Measurements from ENCODE around the gene CFLAR. TPM values are rescaled to one million over a fixed set of nuclear protein-coding genes. Genes with fewer than 3 reads are reported as not detected.

The CFLAR gene
- total RNA-seq, 1 donor from 2014 or later, result 16.7 TPM

- peaks cover 24% of the 10 kb centered on the region for H3K27me3 Mint-ChIP-seq (ENCODE audit: low read depth)
- H3K9me3 Mint-ChIP-seq, result no peaks in the 10 kb centered on the region
- H3K36me3 Mint-ChIP-seq (ENCODE audit: low read depth), result no peaks in the 10 kb centered on the region
- no peak for TF ChIP-seq CTCF (conservative IDR thresholded peaks at IDR 0.05)
- no peaks in the 10 kb centered on the region for H3K4me1 Mint-ChIP-seq
- no peak for DNase-seq (ENCODE audit: low read depth, low spot score)
- no peak overlapping the region for H3K4me3 Mint-ChIP-seq
- no peak overlapping the region for H3K27ac Mint-ChIP-seq (ENCODE audit: unreplicated experiment)
Measured at GRCh38 chr2:201172279-201172678, 56.3 kb downstream of the CFLAR start.

- Mint-ChIP-seq H3K27me3 (ENCODE audit: low read depth) (peaks cover 12% of the 10 kb centered on the region), H3K36me3 (ENCODE audit: low read depth) (no peaks in the 10 kb centered on the region)
Measured at GRCh38 chr2:201174687-201175086, 58.7 kb downstream of the CFLAR start.

GRCh38 chr2:201176081-201176481 lies 60.1 kb downstream of the CFLAR start:
- H3K9me3 Mint-ChIP-seq, result no peaks in the 10 kb centered on the region
- peaks cover 2% of the 10 kb centered on the region for H3K27me3 Mint-ChIP-seq (ENCODE audit: low read depth)
- no peak for TF ChIP-seq CTCF (conservative IDR thresholded peaks at IDR 0.05)
- no peaks in the 10 kb centered on the region for H3K4me1 Mint-ChIP-seq
- H3K36me3 Mint-ChIP-seq (ENCODE audit: low read depth), result no peaks in the 10 kb centered on the region
- H3K27ac Mint-ChIP-seq (ENCODE audit: unreplicated experiment), result no peak overlapping the region
- no peak for DNase-seq (ENCODE audit: low read depth, low spot score)
- H3K4me3 Mint-ChIP-seq, result no peak overlapping the region

More at GRCh38 chr2:201174687-201175086, 58.7 kb downstream of the CFLAR start:
- TF ChIP-seq CTCF (conservative IDR thresholded peaks at IDR 0.05), result no peak
- H3K4me3 Mint-ChIP-seq, result no peak overlapping the region
- H3K9me3 Mint-ChIP-seq, result no peaks in the 10 kb centered on the region
- no peak overlapping the region for H3K27ac Mint-ChIP-seq (ENCODE audit: unreplicated experiment)
- no peaks in the 10 kb centered on the region for H3K4me1 Mint-ChIP-seq
- no peak for DNase-seq (ENCODE audit: low read depth, low spot score)

- Mint-ChIP-seq H3K36me3 (ENCODE audit: low read depth) (no peaks in the 10 kb centered on the region), H3K9me3 (no peaks in the 10 kb centered on the region), H3K27me3 (ENCODE audit: low read depth) (no peaks in the 10 kb centered on the region), H3K4me1 (no peaks in the 10 kb centered on the region), H3K27ac (ENCODE audit: unreplicated experiment) (no peak overlapping the region), H3K4me3 (no peak overlapping the region)
- no peak for DNase-seq (ENCODE audit: low read depth, low spot score)
- no peak for TF ChIP-seq CTCF (conservative IDR thresholded peaks at IDR 0.05)
Measured at GRCh38 chr2:201180010-201180409, 64.0 kb downstream of the CFLAR start.

GRCh38 chr2:201182650-201183364 lies 66.8 kb downstream of the CFLAR start, which contains the start of gene CASP10:
TSS of gene CASP10 (plus strand) at chr2:201183141. CDS start at chr2:201185778, 2,637 bp downstream.
- Mint-ChIP-seq H3K4me3 (no peak within 1 kb of the TSS), H3K27ac (ENCODE audit: unreplicated experiment) (no peak within 1 kb of the TSS), H3K9me3 (no peaks in the 10 kb centered on the region), H3K4me1 (no peaks in the 10 kb centered on the region), H3K36me3 (ENCODE audit: low read depth) (no peaks in the 10 kb centered on the region), H3K27me3 (ENCODE audit: low read depth) (no peaks in the 10 kb centered on the region)
- DNase-seq (ENCODE audit: low read depth, low spot score), result no peak
- TF ChIP-seq CTCF (conservative IDR thresholded peaks at IDR 0.05), result no peak

Data from neural crest cell (in vitro differentiated cells).